Measurements from ENCODE around the gene HELZ.
"Not testable (repeated sequence)": the region's sequence is repeated elsewhere in the genome, so short reads cannot be mapped to it uniquely, and the experiment has no call there.

HELZ gene

DNA sequence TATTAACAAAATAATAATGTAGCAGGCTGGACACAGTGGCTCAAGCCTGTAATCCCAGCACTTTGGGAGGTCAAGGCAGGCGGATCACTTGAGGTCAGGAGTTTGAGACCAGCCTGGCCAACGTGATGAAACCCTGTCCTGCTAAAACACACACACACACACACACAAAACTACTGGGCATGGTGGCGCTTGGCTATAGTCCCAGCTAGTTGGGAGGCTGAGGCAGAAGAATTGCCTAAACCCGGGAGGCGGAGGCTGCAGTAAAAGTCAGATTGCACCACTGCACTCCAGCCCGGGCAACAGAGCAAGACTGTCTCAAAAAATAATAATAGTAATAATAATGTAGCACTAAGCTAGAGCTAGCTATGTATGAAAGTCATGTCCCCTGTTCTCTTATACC is 118.5 kb downstream of the HELZ start:
- not testable (repeated sequence) for H3K4me3 ChIP-seq (ENCODE audit: insufficient read depth, low read depth, low read length); H3K27ac ChIP-seq (ENCODE audit: insufficient read depth, low read depth, low read length, poor library complexity, severe bottlenecking); H3K9me3 ChIP-seq (ENCODE audit: control insufficient read depth, low read length); H3K36me3 ChIP-seq (ENCODE audit: control insufficient read depth, insufficient read depth, low read length); H3K4me1 ChIP-seq (ENCODE audit: control insufficient read depth, insufficient read depth, low read length); H3K27me3 ChIP-seq (ENCODE audit: control insufficient read depth, insufficient read depth, low read length, poor library complexity, severe bottlenecking)
- 77 to 86% methylated on average over 5 to 6 of the region's 6 CpGs for WGBS, 2 experiments

- Histone ChIP-seq H3K27me3 (ENCODE audit: control insufficient read depth, insufficient read depth, low read length, poor library complexity, severe bottlenecking) (no peaks in the 10 kb centered on the region), H3K27ac (ENCODE audit: insufficient read depth, low read depth, low read length, poor library complexity, severe bottlenecking) (no peak overlapping the region), H3K36me3 (ENCODE audit: control insufficient read depth, insufficient read depth, low read length) (peaks cover 3% of the 10 kb centered on the region), H3K9me3 (ENCODE audit: control insufficient read depth, low read length) (no peaks in the 10 kb centered on the region), H3K4me3 (ENCODE audit: insufficient read depth, low read depth, low read length) (no peak overlapping the region), H3K4me1 (ENCODE audit: control insufficient read depth, insufficient read depth, low read length) (no peaks in the 10 kb centered on the region)
- 100% methylated on average over 1 of the region's 1 CpG; no CpG with 5 or more reads in 1 of the 2 experiments for WGBS, 2 experiments
These were observed 119.1 kb downstream of the HELZ start for GRCh38 chr17:67125924-67126323.

DNA sequence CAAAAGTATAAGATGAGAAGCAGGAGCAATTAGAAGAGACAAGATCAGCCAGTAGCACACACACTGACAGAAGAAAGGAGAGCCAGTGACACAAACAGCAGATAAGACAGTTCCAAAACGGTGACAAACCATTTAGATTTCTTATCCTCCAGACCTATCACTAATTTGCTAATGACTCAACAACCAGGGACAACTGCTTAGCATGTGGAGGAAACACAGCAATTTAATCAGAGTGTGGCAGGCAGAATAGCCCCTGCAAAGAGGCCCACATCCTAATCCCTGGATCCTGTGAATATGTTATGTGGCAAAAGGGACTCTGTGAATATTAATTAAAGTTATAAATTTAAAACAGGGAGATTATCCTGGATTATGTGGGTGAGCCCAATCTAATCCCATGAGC is 119.6 kb downstream of the HELZ start:
- Histone ChIP-seq H3K9me3 (ENCODE audit: control insufficient read depth, low read length) (no peaks in the 10 kb centered on the region), H3K4me1 (ENCODE audit: control insufficient read depth, insufficient read depth, low read length) (no peaks in the 10 kb centered on the region), H3K4me3 (ENCODE audit: insufficient read depth, low read depth, low read length) (no peak overlapping the region), H3K36me3 (ENCODE audit: control insufficient read depth, insufficient read depth, low read length) (peaks cover 5% of the 10 kb centered on the region), H3K27ac (ENCODE audit: insufficient read depth, low read depth, low read length, poor library complexity, severe bottlenecking) (no peak overlapping the region), H3K27me3 (ENCODE audit: control insufficient read depth, insufficient read depth, low read length, poor library complexity, severe bottlenecking) (no peaks in the 10 kb centered on the region)
- WGBS, 2 experiments: 54 to 80% methylated on average over 1 of the region's 1 CpG

GRCh38 chr17:67124450-67125148 is 120.4 kb downstream of the HELZ start:
- WGBS, 2 experiments: 96% methylated on average over 3 of the region's 4 CpGs
- Histone ChIP-seq H3K4me1 (ENCODE audit: control insufficient read depth, insufficient read depth, low read length) (no peaks in the 10 kb centered on the region), H3K27ac (ENCODE audit: insufficient read depth, low read depth, low read length, poor library complexity, severe bottlenecking) (no peak overlapping the region), H3K4me3 (ENCODE audit: insufficient read depth, low read depth, low read length) (no peak overlapping the region), H3K27me3 (ENCODE audit: control insufficient read depth, insufficient read depth, low read length, poor library complexity, severe bottlenecking) (no peaks in the 10 kb centered on the region), H3K36me3 (ENCODE audit: control insufficient read depth, insufficient read depth, low read length) (peaks cover 10% of the 10 kb centered on the region), H3K9me3 (ENCODE audit: control insufficient read depth, low read length) (no peaks in the 10 kb centered on the region)

GRCh38 chr17:67123699-67124098 is 121.3 kb downstream of the HELZ start:
- peaks cover 10% of the 10 kb centered on the region for H3K36me3 ChIP-seq (ENCODE audit: control insufficient read depth, insufficient read depth, low read length)

GRCh38 chr17:67121316-67121891 is 123.6 kb downstream of the HELZ start:
- no peaks in the 10 kb centered on the region for H3K4me1 ChIP-seq (ENCODE audit: control insufficient read depth, insufficient read depth, low read length)
- no peaks in the 10 kb centered on the region for H3K9me3 ChIP-seq (ENCODE audit: control insufficient read depth, low read length)
- peaks cover 10% of the 10 kb centered on the region for H3K36me3 ChIP-seq (ENCODE audit: control insufficient read depth, insufficient read depth, low read length)
- H3K27me3 ChIP-seq (ENCODE audit: control insufficient read depth, insufficient read depth, low read length, poor library complexity, severe bottlenecking): no peaks in the 10 kb centered on the region
- no peak overlapping the region for H3K27ac ChIP-seq (ENCODE audit: insufficient read depth, low read depth, low read length, poor library complexity, severe bottlenecking)
- no peak overlapping the region for H3K4me3 ChIP-seq (ENCODE audit: insufficient read depth, low read depth, low read length)
- WGBS, 2 experiments: 94% methylated on average over 5 of the region's 5 CpGs

More at GRCh38 chr17:67123699-67124098, 121.3 kb downstream of the HELZ start:
- Histone ChIP-seq H3K27ac (ENCODE audit: insufficient read depth, low read depth, low read length, poor library complexity, severe bottlenecking) (no peak overlapping the region), H3K4me3 (ENCODE audit: insufficient read depth, low read depth, low read length) (no peak overlapping the region), H3K9me3 (ENCODE audit: control insufficient read depth, low read length) (no peaks in the 10 kb centered on the region), H3K27me3 (ENCODE audit: control insufficient read depth, insufficient read depth, low read length, poor library complexity, severe bottlenecking) (no peaks in the 10 kb centered on the region), H3K4me1 (ENCODE audit: control insufficient read depth, insufficient read depth, low read length) (no peaks in the 10 kb centered on the region)

DNA sequence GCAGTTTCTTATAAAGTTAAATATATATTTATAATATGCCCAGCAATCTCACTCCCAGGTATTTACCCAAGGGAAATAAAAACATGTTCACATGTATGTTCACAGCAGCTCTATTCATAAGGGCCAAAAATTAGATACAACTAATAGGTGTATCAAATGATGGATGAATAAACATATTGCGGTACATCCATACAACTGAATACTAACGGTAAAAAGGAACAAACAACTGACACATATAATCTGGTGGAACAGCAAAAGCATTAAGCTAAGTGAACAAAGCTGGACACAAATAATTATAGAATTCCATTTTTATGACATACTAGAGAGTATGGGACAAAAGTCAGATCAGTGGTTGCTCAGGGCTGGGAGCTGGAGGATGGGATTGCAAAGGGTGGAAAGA is 125.9 kb downstream of the HELZ start:
- Histone ChIP-seq H3K27ac (ENCODE audit: insufficient read depth, low read depth, low read length, poor library complexity, severe bottlenecking) (no peak overlapping the region), H3K4me3 (ENCODE audit: insufficient read depth, low read depth, low read length) (no peak overlapping the region), H3K4me1 (ENCODE audit: control insufficient read depth, insufficient read depth, low read length) (no peaks in the 10 kb centered on the region), H3K36me3 (ENCODE audit: control insufficient read depth, insufficient read depth, low read length) (peaks cover 10% of the 10 kb centered on the region), H3K27me3 (ENCODE audit: control insufficient read depth, insufficient read depth, low read length, poor library complexity, severe bottlenecking) (no peaks in the 10 kb centered on the region), H3K9me3 (ENCODE audit: control insufficient read depth, low read length) (no peaks in the 10 kb centered on the region)
- 83% methylated on average over 2 of the region's 2 CpGs; no CpG with 5 or more reads in 1 of the 2 experiments for WGBS, 2 experiments

DNA sequence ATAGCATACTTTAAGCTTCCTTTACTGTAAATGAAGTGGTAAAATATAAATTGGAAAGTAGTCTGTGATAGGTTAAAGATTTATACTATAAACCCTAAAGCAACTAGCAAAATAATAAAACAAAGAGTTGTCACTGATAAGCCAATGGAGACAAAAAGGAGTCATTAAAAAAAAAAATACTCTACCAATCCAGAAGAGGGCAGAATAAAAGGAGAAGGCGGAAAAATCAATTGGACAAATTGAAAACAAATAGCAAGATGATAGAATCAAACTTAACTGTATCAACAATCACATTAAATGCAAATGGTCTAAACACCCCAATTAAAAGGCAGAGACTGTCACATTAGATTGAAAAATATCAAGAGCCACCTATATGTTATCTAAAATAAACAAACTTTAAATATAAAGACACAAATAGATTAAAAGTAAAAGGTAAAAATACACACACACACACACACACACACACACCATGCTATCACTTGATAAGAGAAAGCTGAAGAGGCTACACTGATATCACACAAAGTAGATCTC is 128.9 kb downstream of the HELZ start:
- 100% methylated on average over 1 of the region's 1 CpG; no CpG with 5 or more reads in 1 of the 2 experiments for WGBS, 2 experiments
- no peak overlapping the region for H3K4me3 ChIP-seq (ENCODE audit: insufficient read depth, low read depth, low read length)
- H3K36me3 ChIP-seq (ENCODE audit: control insufficient read depth, insufficient read depth, low read length): peaks cover 7% of the 10 kb centered on the region
- H3K4me1 ChIP-seq (ENCODE audit: control insufficient read depth, insufficient read depth, low read length): no peaks in the 10 kb centered on the region
- H3K9me3 ChIP-seq (ENCODE audit: control insufficient read depth, low read length): no peaks in the 10 kb centered on the region
- no peak overlapping the region for H3K27ac ChIP-seq (ENCODE audit: insufficient read depth, low read depth, low read length, poor library complexity, severe bottlenecking)
- H3K27me3 ChIP-seq (ENCODE audit: control insufficient read depth, insufficient read depth, low read length, poor library complexity, severe bottlenecking): no peaks in the 10 kb centered on the region

GRCh38 chr17:67115401-67115800 is 129.6 kb downstream of the HELZ start:
- H3K27ac ChIP-seq (ENCODE audit: insufficient read depth, low read depth, low read length, poor library complexity, severe bottlenecking): no peak overlapping the region
- H3K36me3 ChIP-seq (ENCODE audit: control insufficient read depth, insufficient read depth, low read length): peaks cover 5% of the 10 kb centered on the region
- no peaks in the 10 kb centered on the region for H3K27me3 ChIP-seq (ENCODE audit: control insufficient read depth, insufficient read depth, low read length, poor library complexity, severe bottlenecking)
- H3K9me3 ChIP-seq (ENCODE audit: control insufficient read depth, low read length): no peaks in the 10 kb centered on the region
- no peaks in the 10 kb centered on the region for H3K4me1 ChIP-seq (ENCODE audit: control insufficient read depth, insufficient read depth, low read length)
- H3K4me3 ChIP-seq (ENCODE audit: insufficient read depth, low read depth, low read length): no peak overlapping the region
- 100% methylated on average over 1 of the region's 1 CpG; no CpG with 5 or more reads in 1 of the 2 experiments for WGBS, 2 experiments

DNA sequence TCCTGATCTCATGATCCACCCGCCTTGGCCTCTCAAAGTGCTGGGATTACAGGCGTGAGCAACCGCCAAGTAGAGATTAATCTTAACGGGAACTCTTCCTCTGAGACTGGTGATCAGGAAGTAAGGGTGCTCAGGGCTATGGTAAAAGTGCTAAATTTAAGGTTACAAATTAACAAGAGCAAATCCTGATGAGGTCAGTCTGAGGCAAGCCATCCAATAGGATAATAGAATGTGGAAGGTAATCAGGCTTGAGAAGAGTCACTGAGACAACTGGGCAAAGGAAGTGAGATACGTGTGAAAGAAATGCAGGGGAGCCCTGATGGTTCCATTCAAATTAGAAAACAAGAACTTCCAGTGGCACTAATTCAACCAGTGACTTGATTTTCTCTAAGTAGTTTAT is 131.5 kb downstream of the HELZ start:
- peaks cover 9% of the 10 kb centered on the region for H3K36me3 ChIP-seq (ENCODE audit: control insufficient read depth, insufficient read depth, low read length)
- WGBS, 2 experiments: 92 to 94% methylated on average over 5 of the region's 5 CpGs
- H3K27me3 ChIP-seq (ENCODE audit: control insufficient read depth, insufficient read depth, low read length, poor library complexity, severe bottlenecking): no peaks in the 10 kb centered on the region

More for the DNA sequence above, 131.5 kb downstream of the HELZ start:
- Histone ChIP-seq H3K27ac (ENCODE audit: insufficient read depth, low read depth, low read length, poor library complexity, severe bottlenecking) (no peak overlapping the region), H3K4me1 (ENCODE audit: control insufficient read depth, insufficient read depth, low read length) (no peaks in the 10 kb centered on the region), H3K4me3 (ENCODE audit: insufficient read depth, low read depth, low read length) (no peak overlapping the region), H3K9me3 (ENCODE audit: control insufficient read depth, low read length) (no peaks in the 10 kb centered on the region)
